Caco-2 (cell line): ENCODE data around the gene ALDH5A1. TPM values are rescaled to one million over a fixed set of nuclear protein-coding genes. Genes with fewer than 3 reads are reported as not detected.

Experiments
- BruUV-seq: library from RNA; stranded (reverse); fragments of 400-500 nt; replicated peaks from 2 replicates; lab custom pipeline; 2021; lab: Mats Ljungman, UMichigan
- CTCF ChIA-PET: fragments of 300-600 bp; sonication (Branson Sonifier 250); formaldehyde crosslinking; loops from one replicate; lab custom pipeline; 2022; ENCODE audit warnings: antibody characterized with exemption; lab: Charles Lee
- POLR2A ChIA-PET: fragments of 300-600 bp; sonication (Branson Sonifier 250); formaldehyde crosslinking; loops from one replicate; lab custom pipeline; 2022; ENCODE audit warnings: antibody characterized with exemption; lab: Charles Lee
- DNase-seq, 2 experiments: peaks; one replicate each; pipeline versions ENCODE4 v3.0.0 to v3.0.0-alpha.2; 2020 to 2022
- H3K27me3 ChIP-seq: replicated peaks from 2 replicates; pipeline ENCODE4 v1.6.0; 2011; ENCODE audit warnings: low read length; ENCODE audit not compliant: control insufficient read depth, insufficient read depth
- H3K36me3 ChIP-seq: 2 replicates; pipeline ENCODE4 v1.5.1; 2011; ENCODE audit warnings: low read length; ENCODE audit not compliant: control insufficient read depth, insufficient read depth
- H3K4me1 ChIP-seq: fragments of 250-450 bp; sonication (Bioruptor Pico); 2 replicates; pipeline ENCODE4 v1.5.1; 2020; ENCODE audit warnings: mild to moderate bottlenecking
- H3K4me3 ChIP-seq: 2 replicates; pipeline ENCODE4 v1.5.1; 2011; ENCODE audit warnings: low read depth, mild to moderate bottlenecking, control low read depth, low read length
- H3K9me3 ChIP-seq: fragments of 250-450 bp; sonication (Bioruptor Pico); 2 replicates; pipeline ENCODE4 v1.5.1; 2020; ENCODE audit warnings: mild to moderate bottlenecking, moderate library complexity
- H3K27ac Mint-ChIP-seq: one replicate; pipeline ENCODE4 v1.8.0; 2022; ENCODE audit warnings: mixed read lengths; ENCODE audit not compliant: unreplicated experiment
- H3K27me3 Mint-ChIP-seq: one replicate; pipeline ENCODE4 v1.8.0; 2022; ENCODE audit warnings: mixed read lengths; ENCODE audit not compliant: insufficient read depth, unreplicated experiment
- H3K36me3 Mint-ChIP-seq: one replicate; pipeline ENCODE4 v1.8.0; 2022; ENCODE audit warnings: mild to moderate bottlenecking, mixed read lengths; ENCODE audit not compliant: insufficient read depth, unreplicated experiment
- H3K4me1 Mint-ChIP-seq: one replicate; pipeline ENCODE4 v1.8.0; 2022; ENCODE audit warnings: low read depth, mixed read lengths; ENCODE audit not compliant: unreplicated experiment
- H3K4me3 Mint-ChIP-seq: one replicate; pipeline ENCODE4 v1.8.0; 2022; ENCODE audit warnings: mild to moderate bottlenecking, moderate library complexity, mixed read lengths; ENCODE audit not compliant: unreplicated experiment
- H3K9me3 Mint-ChIP-seq: one replicate; pipeline ENCODE4 v1.8.0; 2022; ENCODE audit warnings: mixed read lengths; ENCODE audit not compliant: unreplicated experiment
- CTCF ChIP-seq, 2 experiments: fragments of 200-600 bp in 1 of 2; IDR thresholded peaks; 1 replicate in 1 of 2; 2 replicates in 1 of 2; pipeline versions ENCODE4 v1.5.1 to v1.8.0; 2011 to 2022; ENCODE audit warnings: antibody characterized with exemption in 1 of 2, control low read depth in 1 of 2, inconsistent platforms in 1 of 2, low read depth in 1 of 2, low read length in 1 of 2, mild to moderate bottlenecking in 1 of 2, moderate library complexity in 1 of 2; ENCODE audit not compliant: insufficient read depth in 1 of 2, severe bottlenecking in 1 of 2, unreplicated experiment in 1 of 2
- intact Hi-C: fragments of 100-400 bp; cut with micrococcal nuclease; formaldehyde crosslinking; loops from one replicate; pipeline ENCODE4 v1.10.0; 2022; ENCODE audit not compliant: unreplicated experiment
- total RNA-seq: library from RNA; stranded (reverse); gene quantifications from 2 replicates; pipeline ENCODE4 v1.2.3, GENCODE V29; 2022

ALDH5A1 gene
- total RNA-seq, 1 experiment from 2014 or later, result 45.3 TPM

DNA sequence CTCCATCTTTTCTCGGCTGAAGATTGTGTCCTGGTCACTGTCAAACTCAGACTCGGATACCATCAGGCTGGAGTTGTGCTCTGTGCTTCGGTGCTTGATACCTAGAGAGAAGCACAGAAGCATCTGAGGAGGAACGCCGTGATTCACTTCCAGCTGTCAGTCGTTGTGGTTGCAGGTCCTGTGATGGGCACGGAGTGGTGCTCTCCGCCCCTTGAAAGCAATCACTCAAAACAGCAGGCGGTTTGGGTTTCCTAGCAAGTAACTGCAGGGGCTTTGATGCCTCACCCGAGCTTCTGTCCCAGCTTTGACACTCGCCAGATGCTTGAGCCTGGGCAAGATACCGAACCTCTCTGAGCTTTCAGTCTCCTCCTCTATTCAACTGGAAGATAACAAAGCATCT is 52.5 kb downstream of the ALDH5A1 start:
- CTCF ChIA-PET, result no interaction called here

DNA sequence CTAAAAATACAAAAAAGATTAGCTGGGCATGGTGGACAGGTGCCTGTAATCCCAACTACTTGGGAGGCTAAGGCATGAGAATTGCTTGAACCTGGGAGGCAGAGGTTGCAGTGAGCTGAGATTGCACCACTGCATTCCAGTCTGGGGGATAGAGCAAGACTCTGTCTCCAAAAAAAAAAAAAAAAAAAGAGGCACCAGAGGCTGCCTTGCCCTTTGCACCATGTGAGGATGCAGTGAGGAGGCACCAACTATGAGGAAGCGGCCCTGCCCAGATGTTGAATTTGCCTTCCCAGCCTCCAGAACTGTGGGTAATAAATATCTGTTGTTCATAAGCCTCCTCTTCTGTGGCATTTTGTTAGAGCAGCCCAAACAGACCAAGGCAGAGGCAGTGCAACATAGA is 54.4 kb downstream of the ALDH5A1 start:
- no peaks in the 10 kb centered on the region for H3K36me3 ChIP-seq
- Mint-ChIP-seq H3K27ac (no peak overlapping the region), H3K4me3 (no peak overlapping the region), H3K9me3 (no peaks in the 10 kb centered on the region), H3K27me3 (no peaks in the 10 kb centered on the region), H3K4me1 (peaks cover 11% of the 10 kb centered on the region), H3K36me3 (no peaks in the 10 kb centered on the region)
- CTCF ChIA-PET, result no interaction called here
- POLR2A ChIA-PET, result no interaction called here
- no peak overlapping the region for H3K4me3 ChIP-seq
- intact Hi-C loops, result no loop called here
- BruUV-seq, result no TSS peak
- H3K9me3 ChIP-seq, result no peaks in the 10 kb centered on the region
- DNase-seq, result peak in 1 of 2 experiments; percentile 8
- no peaks in the 10 kb centered on the region for H3K27me3 ChIP-seq
- TF ChIP-seq CTCF (IDR thresholded peaks at IDR 0.05; ENCODE audit: insufficient read depth in 1 of 2, low read depth in 1 of 2, low read length in 1 of 2, severe bottlenecking in 1 of 2, unreplicated experiment in 1 of 2), result no peak
- peaks cover 10% of the 10 kb centered on the region for H3K4me1 ChIP-seq

More for the DNA sequence above, 52.5 kb downstream of the ALDH5A1 start:
- H3K4me1 Mint-ChIP-seq, result peaks cover 11% of the 10 kb centered on the region
- H3K4me3 ChIP-seq, result no peak overlapping the region
- peaks cover 10% of the 10 kb centered on the region for H3K4me1 ChIP-seq
- H3K27me3 ChIP-seq, result no peaks in the 10 kb centered on the region
- no peaks in the 10 kb centered on the region for H3K36me3 ChIP-seq
- intact Hi-C loops, result no loop called here
- no peaks in the 10 kb centered on the region for H3K27me3 Mint-ChIP-seq
- no peaks in the 10 kb centered on the region for H3K36me3 Mint-ChIP-seq
- POLR2A ChIA-PET, result no interaction called here
- TF ChIP-seq CTCF (IDR thresholded peaks at IDR 0.05; ENCODE audit: insufficient read depth in 1 of 2, low read depth in 1 of 2, low read length in 1 of 2, severe bottlenecking in 1 of 2, unreplicated experiment in 1 of 2), result no peak
- H3K4me3 Mint-ChIP-seq, result no peak overlapping the region
- DNase-seq, result no peak
- no peaks in the 10 kb centered on the region for H3K9me3 ChIP-seq
- no peaks in the 10 kb centered on the region for H3K9me3 Mint-ChIP-seq
- no peak overlapping the region for H3K27ac Mint-ChIP-seq
- BruUV-seq, result no TSS peak

DNA sequence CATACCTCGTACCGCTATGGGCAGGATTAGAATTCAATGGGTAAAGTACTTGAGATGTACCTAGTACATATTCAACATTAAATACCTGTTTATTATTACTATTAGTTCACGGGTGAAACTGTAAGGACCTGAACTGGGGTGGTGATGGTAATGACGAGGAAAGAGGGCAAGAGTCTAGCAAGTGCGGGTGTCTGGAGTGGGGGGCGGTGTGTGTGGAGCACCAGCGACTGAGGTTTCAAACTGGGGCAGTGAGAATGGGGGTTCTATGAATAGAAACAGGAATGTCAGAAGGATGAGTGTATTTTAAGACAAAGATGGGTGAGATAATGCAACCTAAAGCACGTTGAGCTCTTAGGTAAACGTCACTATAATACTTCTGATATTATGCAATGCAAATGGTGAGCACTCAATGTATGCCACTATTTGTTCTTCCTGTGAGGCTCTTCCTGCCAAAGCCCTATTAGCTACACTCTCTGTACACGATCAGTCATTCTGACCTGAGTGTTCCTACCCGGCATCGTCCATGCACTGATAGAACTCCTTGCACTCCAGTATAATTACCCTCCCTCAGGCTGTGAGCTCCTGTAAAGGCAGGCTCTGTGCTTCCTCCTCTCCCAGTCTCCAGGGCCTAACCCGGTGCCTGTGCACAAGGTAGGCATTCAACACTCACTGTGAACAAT is 55.0 kb downstream of the ALDH5A1 start:
- BruUV-seq, result no TSS peak
- TF ChIP-seq CTCF (IDR thresholded peaks at IDR 0.05; ENCODE audit: insufficient read depth in 1 of 2, low read depth in 1 of 2, low read length in 1 of 2, severe bottlenecking in 1 of 2, unreplicated experiment in 1 of 2), result no peak
- peak in 1 of 2 experiments; percentile 12 for DNase-seq
- ChIA-PET POLR2A (no interaction called here), CTCF (interaction anchor here (0.8 kb wide), 1 partner anchor 29 kb away, joined by 3 read pairs; no protein-coding TSS in a partner anchor)
- H3K9me3 ChIP-seq, result no peaks in the 10 kb centered on the region
- Mint-ChIP-seq H3K36me3 (no peaks in the 10 kb centered on the region), H3K4me3 (no peak overlapping the region), H3K27ac (no peak overlapping the region), H3K4me1 (peaks cover 11% of the 10 kb centered on the region), H3K27me3 (no peaks in the 10 kb centered on the region), H3K9me3 (no peaks in the 10 kb centered on the region)
- no peak overlapping the region for H3K4me3 ChIP-seq
- intact Hi-C loops, result no loop called here
- no peaks in the 10 kb centered on the region for H3K36me3 ChIP-seq
- H3K4me1 ChIP-seq, result peaks cover 10% of the 10 kb centered on the region
- H3K27me3 ChIP-seq, result no peaks in the 10 kb centered on the region
